ENCODE results near the gene MT1HL1.

MT1HL1 gene

DNA sequence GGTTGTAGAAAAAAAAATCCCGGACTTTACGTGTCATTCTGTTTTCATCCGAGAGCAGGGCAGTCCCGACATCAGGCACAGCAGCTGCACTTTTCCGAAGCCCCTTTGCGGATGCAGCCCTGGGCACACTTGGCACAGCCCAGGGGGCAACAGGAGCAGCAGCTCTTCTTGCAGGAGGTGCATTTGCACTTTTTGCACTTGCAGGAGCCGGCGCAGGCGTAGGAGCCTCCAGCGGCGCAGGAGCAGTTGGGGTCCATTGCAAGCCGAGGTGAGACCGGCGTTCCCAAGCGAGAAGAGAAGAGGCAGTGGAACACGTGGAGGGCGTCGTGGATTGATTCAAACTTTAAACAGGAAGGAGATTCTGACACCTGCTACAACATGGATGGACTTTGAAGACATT is at the start of gene MT1HL1:
Gene MT1HL1 (minus strand): TSS at position 326 of the 400 bp plus-strand sequence. CDS start 69 bp downstream, at position 257.
- H3K4me3 ChIP-seq (replicated peaks; ENCODE audit: low read depth, low read length): no peak within 1 kb of the TSS
- TF ChIP-seq CTCF (IDR thresholded peaks at IDR 0.05; ENCODE audit: low read length, missing control alignments): no peak
- no peak for DNase-seq (ENCODE audit: low read depth)

DNA sequence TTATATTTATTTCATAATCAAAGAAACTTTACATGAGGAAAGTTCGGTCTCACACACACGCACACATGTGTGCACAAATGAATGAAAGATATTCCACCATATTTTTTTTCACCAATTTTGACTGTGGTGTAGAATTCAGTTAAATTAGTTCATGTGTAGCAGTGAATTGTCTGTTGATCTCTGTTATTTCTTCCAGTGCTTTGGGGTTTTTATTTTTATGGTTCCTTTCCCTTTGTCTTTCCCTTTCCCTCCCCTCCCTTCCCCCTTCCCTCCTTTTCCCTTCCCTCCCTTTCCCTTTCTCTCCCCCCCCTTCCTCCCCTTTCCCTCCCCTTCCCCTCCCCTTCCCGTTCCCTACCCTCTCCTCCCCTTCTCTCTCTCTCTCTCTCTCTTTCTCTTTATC is 46.7 kb upstream of the MT1HL1 start:
- TF ChIP-seq CTCF (IDR thresholded peaks at IDR 0.05; ENCODE audit: low read length, missing control alignments): no peak
- no peak for DNase-seq (ENCODE audit: low read depth)
- no peak overlapping the region for H3K4me3 ChIP-seq (replicated peaks; ENCODE audit: low read depth, low read length)

DNA sequence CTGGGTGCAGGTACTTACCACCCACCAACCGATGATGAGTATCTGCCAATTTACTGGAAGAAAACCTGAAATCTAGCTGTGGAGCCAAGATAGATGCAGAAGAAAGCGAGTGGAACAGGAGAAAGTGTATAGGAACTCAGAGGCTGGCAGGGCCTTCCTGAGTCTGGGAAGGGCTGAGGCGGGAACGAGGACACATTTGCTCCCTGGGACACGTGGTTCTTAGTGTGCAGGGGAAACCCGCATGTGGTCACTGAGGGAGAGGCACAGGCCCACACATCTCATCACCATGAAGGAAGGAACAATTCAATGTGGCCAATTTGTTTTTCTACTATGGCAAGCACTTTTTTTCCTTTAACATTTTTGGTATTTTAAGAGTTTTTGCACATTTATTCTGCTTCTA is 45.9 kb upstream of the MT1HL1 start:
- no peak overlapping the region for H3K4me3 ChIP-seq (replicated peaks; ENCODE audit: low read depth, low read length)
- no peak for DNase-seq (ENCODE audit: low read depth)
- TF ChIP-seq CTCF (IDR thresholded peaks at IDR 0.05; ENCODE audit: low read length, missing control alignments): no peak

DNA sequence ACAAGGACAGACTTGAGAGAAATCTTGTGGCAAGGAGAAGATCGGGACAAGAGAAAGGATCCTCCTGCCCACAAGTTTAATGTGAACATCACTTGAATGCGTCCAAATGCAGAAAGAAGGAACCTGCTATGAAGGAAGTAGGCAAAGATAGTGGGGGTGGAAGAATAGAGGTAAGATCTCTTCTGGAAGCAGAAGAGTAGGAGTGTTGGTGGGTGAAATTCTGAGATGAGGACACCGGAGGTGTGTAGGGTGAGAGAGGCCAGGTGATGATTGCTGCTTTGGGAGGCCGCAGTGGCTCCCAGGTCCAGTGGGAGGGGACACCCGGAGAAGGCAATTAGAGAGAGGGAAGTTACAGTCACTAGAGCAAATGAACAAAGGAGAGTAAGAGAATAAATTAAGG is 44.6 kb upstream of the MT1HL1 start:
- DNase-seq (ENCODE audit: low read depth): no peak
- H3K4me3 ChIP-seq (replicated peaks; ENCODE audit: low read depth, low read length): no peak overlapping the region
- no peak for TF ChIP-seq CTCF (IDR thresholded peaks at IDR 0.05; ENCODE audit: low read length, missing control alignments)

GRCh38 chr1:237045278-237046016 is 41.2 kb upstream of the MT1HL1 start:
- DNase-seq (ENCODE audit: low read depth): no peak
- no peak for TF ChIP-seq CTCF (IDR thresholded peaks at IDR 0.05; ENCODE audit: low read length, missing control alignments)

DNA sequence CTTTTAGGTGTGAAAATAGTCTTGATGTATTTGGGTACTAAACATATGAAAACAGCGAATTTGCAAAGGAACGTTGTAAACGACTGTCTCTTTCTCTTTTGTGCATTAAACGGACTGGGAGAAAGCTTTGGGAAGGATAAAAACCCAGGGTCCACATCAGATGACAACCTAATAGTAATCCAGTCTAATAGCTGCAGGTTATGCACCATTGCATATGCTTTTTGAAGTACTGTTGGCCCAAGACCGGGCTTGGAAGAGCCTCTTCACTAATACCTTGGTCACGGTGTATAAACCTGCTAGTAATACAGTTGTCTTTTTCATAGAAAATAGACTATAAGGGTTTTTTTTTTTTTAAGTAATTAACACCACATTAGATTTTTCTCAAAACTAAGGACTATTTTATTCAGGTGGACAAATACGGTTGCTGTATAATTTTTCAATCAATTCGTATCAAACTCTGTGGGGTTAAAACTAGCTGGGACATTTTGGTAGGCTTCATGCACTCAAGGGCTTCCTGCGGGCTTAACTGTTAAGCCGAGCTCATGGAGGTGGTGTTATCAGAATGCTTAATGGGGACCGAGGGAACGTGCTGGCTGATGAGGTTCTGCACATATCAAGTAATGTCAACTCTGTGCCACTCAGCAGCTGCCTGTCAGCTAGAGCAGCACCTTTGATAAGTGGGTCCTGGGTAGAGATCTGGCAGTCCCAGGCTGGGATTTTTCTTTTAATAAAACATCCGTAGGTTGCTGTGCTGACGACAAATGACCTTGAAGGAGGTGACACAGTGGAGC is 39.8 kb upstream of the MT1HL1 start:
- no peak for TF ChIP-seq CTCF (IDR thresholded peaks at IDR 0.05; ENCODE audit: low read length, missing control alignments)
- no peak for DNase-seq (ENCODE audit: low read depth)
- no peak overlapping the region for H3K4me3 ChIP-seq (replicated peaks; ENCODE audit: low read depth, low read length)

More at GRCh38 chr1:237045278-237046016, 41.2 kb upstream of the MT1HL1 start:
- H3K4me3 ChIP-seq (replicated peaks; ENCODE audit: low read depth, low read length): no peak overlapping the region

Data from fibroblast of pulmonary artery (primary cell).